ENCODE results near the gene EFCAB8.
"Not testable (repeated sequence)": the region's sequence is repeated elsewhere in the genome, so short reads cannot be mapped to it uniquely, and the experiment has no call there.

Gene EFCAB8

GRCh38 chr20:32962053-32962452 lies 103.3 kb downstream of the EFCAB8 start:
- Histone ChIP-seq H3K4me3 (ENCODE audit: low read depth in 1 of 2, low read length in 2 of 2) (no peak overlapping the region), H3K36me3 (ENCODE audit: control insufficient read depth in 1 of 2, insufficient read depth in 2 of 2, low read length in 2 of 2) (no peaks in the 10 kb centered on the region)

GRCh38 chr20:32962646-32963045 lies 103.9 kb downstream of the EFCAB8 start:
- not testable (repeated sequence) for H3K27ac ChIP-seq (ENCODE audit: low read length); H3K36me3 ChIP-seq (ENCODE audit: control insufficient read depth in 1 of 2, insufficient read depth in 2 of 2, low read length in 2 of 2); H3K4me1 ChIP-seq (ENCODE audit: control insufficient read depth in 1 of 2, insufficient read depth in 2 of 2, low read length in 2 of 2); H3K9me3 ChIP-seq (ENCODE audit: control insufficient read depth in 1 of 2, low read length in 2 of 2); H3K4me3 ChIP-seq (ENCODE audit: low read depth in 1 of 2, low read length in 2 of 2); H3K27me3 ChIP-seq (ENCODE audit: low read depth, low read length)

More at GRCh38 chr20:32962053-32962452, 103.3 kb downstream of the EFCAB8 start:
- Histone ChIP-seq H3K4me1 (ENCODE audit: control insufficient read depth in 1 of 2, insufficient read depth in 2 of 2, low read length in 2 of 2) (no peaks in the 10 kb centered on the region), H3K27me3 (ENCODE audit: low read depth, low read length) (no peaks in the 10 kb centered on the region), H3K27ac (ENCODE audit: low read length) (no peak overlapping the region), H3K9me3 (ENCODE audit: control insufficient read depth in 1 of 2, low read length in 2 of 2) (peaks cover 0 to 13% of the 10 kb centered on the region in 2 donors)

GRCh38 chr20:32963176-32963575 lies 104.5 kb downstream of the EFCAB8 start:
- peaks cover 0 to 3% of the 10 kb centered on the region in 2 donors for H3K9me3 ChIP-seq (ENCODE audit: control insufficient read depth in 1 of 2, low read length in 2 of 2)
- H3K36me3 ChIP-seq (ENCODE audit: control insufficient read depth in 1 of 2, insufficient read depth in 2 of 2, low read length in 2 of 2), result no peaks in the 10 kb centered on the region
- H3K4me1 ChIP-seq (ENCODE audit: control insufficient read depth in 1 of 2, insufficient read depth in 2 of 2, low read length in 2 of 2), result no peaks in the 10 kb centered on the region
- no peak overlapping the region for H3K4me3 ChIP-seq (ENCODE audit: low read depth in 1 of 2, low read length in 2 of 2)
- no peaks in the 10 kb centered on the region for H3K27me3 ChIP-seq (ENCODE audit: low read depth, low read length)
- no peak overlapping the region for H3K27ac ChIP-seq (ENCODE audit: low read length)

- Histone ChIP-seq H3K4me1 (ENCODE audit: control insufficient read depth in 1 of 2, insufficient read depth in 2 of 2, low read length in 2 of 2) (no peaks in the 10 kb centered on the region), H3K27ac (ENCODE audit: low read length) (no peak overlapping the region), H3K36me3 (ENCODE audit: control insufficient read depth in 1 of 2, insufficient read depth in 2 of 2, low read length in 2 of 2) (no peaks in the 10 kb centered on the region), H3K4me3 (ENCODE audit: low read depth in 1 of 2, low read length in 2 of 2) (no peak overlapping the region), H3K9me3 (ENCODE audit: control insufficient read depth in 1 of 2, low read length in 2 of 2) (no peaks in the 10 kb centered on the region), H3K27me3 (ENCODE audit: low read depth, low read length) (no peaks in the 10 kb centered on the region)
Measured at GRCh38 chr20:32964575-32964974, 105.9 kb downstream of the EFCAB8 start.

- H3K36me3 ChIP-seq (ENCODE audit: control insufficient read depth in 1 of 2, insufficient read depth in 2 of 2, low read length in 2 of 2), result no peaks in the 10 kb centered on the region
- H3K4me3 ChIP-seq (ENCODE audit: low read depth in 1 of 2, low read length in 2 of 2), result no peak overlapping the region
- no peaks in the 10 kb centered on the region for H3K9me3 ChIP-seq (ENCODE audit: control insufficient read depth in 1 of 2, low read length in 2 of 2)
- no peaks in the 10 kb centered on the region for H3K4me1 ChIP-seq (ENCODE audit: control insufficient read depth in 1 of 2, insufficient read depth in 2 of 2, low read length in 2 of 2)
- no peaks in the 10 kb centered on the region for H3K27me3 ChIP-seq (ENCODE audit: low read depth, low read length)
- no peak overlapping the region for H3K27ac ChIP-seq (ENCODE audit: low read length)
Measured at GRCh38 chr20:32965115-32965514, 106.4 kb downstream of the EFCAB8 start.

- Histone ChIP-seq H3K27me3 (ENCODE audit: low read depth, low read length) (no peaks in the 10 kb centered on the region), H3K9me3 (ENCODE audit: control insufficient read depth in 1 of 2, low read length in 2 of 2) (no peaks in the 10 kb centered on the region), H3K36me3 (ENCODE audit: control insufficient read depth in 1 of 2, insufficient read depth in 2 of 2, low read length in 2 of 2) (no peaks in the 10 kb centered on the region), H3K27ac (ENCODE audit: low read length) (no peak overlapping the region), H3K4me1 (ENCODE audit: control insufficient read depth in 1 of 2, insufficient read depth in 2 of 2, low read length in 2 of 2) (no peaks in the 10 kb centered on the region), H3K4me3 (ENCODE audit: low read depth in 1 of 2, low read length in 2 of 2) (no peak overlapping the region)
Measured at GRCh38 chr20:32965581-32966373, 107.1 kb downstream of the EFCAB8 start.

GRCh38 chr20:32966382-32966781 lies 107.7 kb downstream of the EFCAB8 start:
- Histone ChIP-seq H3K9me3 (ENCODE audit: control insufficient read depth in 1 of 2, low read length in 2 of 2) (no peaks in the 10 kb centered on the region), H3K4me3 (ENCODE audit: low read depth in 1 of 2, low read length in 2 of 2) (no peak overlapping the region), H3K36me3 (ENCODE audit: control insufficient read depth in 1 of 2, insufficient read depth in 2 of 2, low read length in 2 of 2) (no peaks in the 10 kb centered on the region), H3K4me1 (ENCODE audit: control insufficient read depth in 1 of 2, insufficient read depth in 2 of 2, low read length in 2 of 2) (no peaks in the 10 kb centered on the region), H3K27me3 (ENCODE audit: low read depth, low read length) (no peaks in the 10 kb centered on the region), H3K27ac (ENCODE audit: low read length) (no peak overlapping the region)

- H3K9me3 ChIP-seq (ENCODE audit: control insufficient read depth in 1 of 2, low read length in 2 of 2), result no peaks in the 10 kb centered on the region
- H3K36me3 ChIP-seq (ENCODE audit: control insufficient read depth in 1 of 2, insufficient read depth in 2 of 2, low read length in 2 of 2), result no peaks in the 10 kb centered on the region
- H3K27ac ChIP-seq (ENCODE audit: low read length), result no peak overlapping the region
- H3K4me3 ChIP-seq (ENCODE audit: low read depth in 1 of 2, low read length in 2 of 2), result no peak overlapping the region
- no peaks in the 10 kb centered on the region for H3K4me1 ChIP-seq (ENCODE audit: control insufficient read depth in 1 of 2, insufficient read depth in 2 of 2, low read length in 2 of 2)
- no peaks in the 10 kb centered on the region for H3K27me3 ChIP-seq (ENCODE audit: low read depth, low read length)
Measured at GRCh38 chr20:32966881-32967781, 108.4 kb downstream of the EFCAB8 start.

- Histone ChIP-seq H3K27me3 (ENCODE audit: low read depth, low read length) (no peaks in the 10 kb centered on the region), H3K4me3 (ENCODE audit: low read depth in 1 of 2, low read length in 2 of 2) (no peak overlapping the region), H3K27ac (ENCODE audit: low read length) (no peak overlapping the region), H3K36me3 (ENCODE audit: control insufficient read depth in 1 of 2, insufficient read depth in 2 of 2, low read length in 2 of 2) (no peaks in the 10 kb centered on the region), H3K4me1 (ENCODE audit: control insufficient read depth in 1 of 2, insufficient read depth in 2 of 2, low read length in 2 of 2) (no peaks in the 10 kb centered on the region), H3K9me3 (ENCODE audit: control insufficient read depth in 1 of 2, low read length in 2 of 2) (no peaks in the 10 kb centered on the region)
Measured at GRCh38 chr20:32967961-32968457, 109.3 kb downstream of the EFCAB8 start.

- no peak overlapping the region for H3K27ac ChIP-seq (ENCODE audit: low read length)
- no peaks in the 10 kb centered on the region for H3K27me3 ChIP-seq (ENCODE audit: low read depth, low read length)
- no peaks in the 10 kb centered on the region for H3K4me1 ChIP-seq (ENCODE audit: control insufficient read depth in 1 of 2, insufficient read depth in 2 of 2, low read length in 2 of 2)
- H3K9me3 ChIP-seq (ENCODE audit: control insufficient read depth in 1 of 2, low read length in 2 of 2), result no peaks in the 10 kb centered on the region
- no peak overlapping the region for H3K4me3 ChIP-seq (ENCODE audit: low read depth in 1 of 2, low read length in 2 of 2)
- no peaks in the 10 kb centered on the region for H3K36me3 ChIP-seq (ENCODE audit: control insufficient read depth in 1 of 2, insufficient read depth in 2 of 2, low read length in 2 of 2)
Measured at GRCh38 chr20:32968478-32969241, 109.9 kb downstream of the EFCAB8 start.
